ENCODE data around the gene CALHM5.

CALHM5 gene

DNA sequence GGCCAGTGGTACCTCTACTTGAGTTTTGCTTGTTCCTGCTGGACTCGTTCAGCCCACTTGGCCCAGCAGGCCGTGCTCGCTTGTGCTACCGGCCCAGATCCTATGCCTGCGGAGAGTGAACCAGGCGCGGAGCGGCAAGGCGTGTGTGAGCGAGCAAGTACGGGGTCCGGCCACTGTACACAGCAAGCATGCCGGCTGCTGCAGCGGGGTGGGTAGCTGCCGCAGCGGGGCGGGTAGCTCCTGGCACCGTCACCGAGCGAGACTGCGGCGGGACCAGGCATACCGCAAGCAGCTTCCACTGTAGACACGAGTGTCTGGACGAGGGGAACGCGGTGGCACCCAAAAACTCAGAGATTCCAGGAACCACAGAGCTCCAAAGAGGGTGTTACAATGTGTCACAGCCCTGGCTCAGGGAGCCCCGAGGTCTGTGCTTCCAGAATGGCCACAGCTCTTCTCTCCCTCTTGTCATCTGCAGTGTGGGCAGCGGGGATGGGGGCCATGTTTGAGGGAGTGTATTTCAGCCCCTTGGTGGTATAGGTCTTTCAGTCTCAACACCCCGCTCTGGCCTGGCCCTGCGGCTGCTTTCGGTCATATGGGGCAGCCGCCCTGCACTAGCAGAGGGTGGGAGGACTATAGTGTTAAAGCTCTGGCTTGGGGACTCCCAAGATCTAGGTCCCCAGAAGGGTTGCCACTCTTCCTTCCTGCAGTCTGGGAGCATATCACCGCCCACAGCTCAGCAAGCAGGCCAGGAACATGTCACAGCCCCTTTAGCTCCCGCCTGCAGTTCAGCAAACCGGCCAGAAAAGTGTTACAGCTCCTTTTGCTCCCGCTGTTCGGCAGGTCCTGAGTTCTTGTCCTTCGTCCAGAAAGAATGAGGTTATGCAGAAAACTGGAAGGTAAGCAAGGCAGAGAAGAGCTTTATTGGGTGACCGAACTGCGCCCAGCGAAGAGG lies 53.8 kb downstream of the CALHM5 start:
- TF ChIP-seq ZNF565 (CRISPR knock-in tag; conservative IDR thresholded peaks at IDR 0.05; ENCODE audit: low read depth), result no peak
- TF ChIP-seq TCF4 (CRISPR knock-in tag; IDR thresholded peaks at IDR 0.05; ENCODE audit: borderline replicate concordance), result no peak
- no peak for ATAC-seq

DNA sequence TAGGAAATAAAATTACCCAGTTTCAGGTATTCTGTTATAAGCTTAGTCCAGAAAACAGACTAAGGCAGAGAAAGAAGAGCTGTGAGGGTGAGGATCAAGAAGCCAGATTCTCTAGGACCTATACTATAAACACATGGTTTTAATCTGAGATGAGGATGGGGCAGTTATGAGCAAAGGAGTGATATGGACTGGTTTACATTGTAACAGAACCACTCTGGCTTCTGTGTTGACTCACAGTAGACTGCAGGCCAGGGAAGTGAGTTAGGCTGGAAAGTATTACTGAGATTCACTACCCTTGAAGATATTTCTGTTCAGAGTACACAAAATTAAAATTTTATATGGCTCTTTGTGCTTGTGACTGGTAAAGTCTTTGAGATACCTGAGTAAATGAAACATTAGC lies 56.7 kb downstream of the CALHM5 start:
- TF ChIP-seq PPARA (CRISPR knock-in tag; IDR thresholded peaks at IDR 0.05; ENCODE audit: borderline replicate concordance), result no peak
- TF ChIP-seq, protein P1, sequence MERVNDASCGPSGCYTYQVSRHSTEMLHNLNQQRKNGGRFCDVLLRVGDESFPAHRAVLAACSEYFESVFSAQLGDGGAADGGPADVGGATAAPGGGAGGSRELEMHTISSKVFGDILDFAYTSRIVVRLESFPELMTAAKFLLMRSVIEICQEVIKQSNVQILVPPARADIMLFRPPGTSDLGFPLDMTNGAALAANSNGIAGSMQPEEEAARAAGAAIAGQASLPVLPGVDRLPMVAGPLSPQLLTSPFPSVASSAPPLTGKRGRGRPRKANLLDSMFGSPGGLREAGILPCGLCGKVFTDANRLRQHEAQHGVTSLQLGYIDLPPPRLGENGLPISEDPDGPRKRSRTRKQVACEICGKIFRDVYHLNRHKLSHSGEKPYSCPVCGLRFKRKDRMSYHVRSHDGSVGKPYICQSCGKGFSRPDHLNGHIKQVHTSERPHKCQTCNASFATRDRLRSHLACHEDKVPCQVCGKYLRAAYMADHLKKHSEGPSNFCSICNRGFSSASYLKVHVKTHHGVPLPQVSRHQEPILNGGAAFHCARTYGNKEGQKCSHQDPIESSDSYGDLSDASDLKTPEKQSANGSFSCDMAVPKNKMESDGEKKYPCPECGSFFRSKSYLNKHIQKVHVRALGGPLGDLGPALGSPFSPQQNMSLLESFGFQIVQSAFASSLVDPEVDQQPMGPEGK (CRISPR knock-in tag; IDR thresholded peaks at IDR 0.05; ENCODE audit: borderline replicate concordance), result no peak
- no peak for TF ChIP-seq TCF4 (CRISPR knock-in tag; IDR thresholded peaks at IDR 0.05; ENCODE audit: borderline replicate concordance)
- TF ChIP-seq ZFP30 (CRISPR knock-in tag; IDR thresholded peaks at IDR 0.05), result no peak
- TF ChIP-seq ARNTL (CRISPR knock-in tag; IDR thresholded peaks at IDR 0.05; ENCODE audit: borderline replicate concordance, low read depth), result no peak
- TF ChIP-seq SNAI2 (CRISPR knock-in tag; IDR thresholded peaks at IDR 0.05), result no peak
- TF ChIP-seq ZC3H10 (CRISPR knock-in tag; IDR thresholded peaks at IDR 0.05), result no peak
- no peak for TF ChIP-seq ZNF8 (CRISPR knock-in tag; IDR thresholded peaks at IDR 0.05)
- TF ChIP-seq, protein P2, sequence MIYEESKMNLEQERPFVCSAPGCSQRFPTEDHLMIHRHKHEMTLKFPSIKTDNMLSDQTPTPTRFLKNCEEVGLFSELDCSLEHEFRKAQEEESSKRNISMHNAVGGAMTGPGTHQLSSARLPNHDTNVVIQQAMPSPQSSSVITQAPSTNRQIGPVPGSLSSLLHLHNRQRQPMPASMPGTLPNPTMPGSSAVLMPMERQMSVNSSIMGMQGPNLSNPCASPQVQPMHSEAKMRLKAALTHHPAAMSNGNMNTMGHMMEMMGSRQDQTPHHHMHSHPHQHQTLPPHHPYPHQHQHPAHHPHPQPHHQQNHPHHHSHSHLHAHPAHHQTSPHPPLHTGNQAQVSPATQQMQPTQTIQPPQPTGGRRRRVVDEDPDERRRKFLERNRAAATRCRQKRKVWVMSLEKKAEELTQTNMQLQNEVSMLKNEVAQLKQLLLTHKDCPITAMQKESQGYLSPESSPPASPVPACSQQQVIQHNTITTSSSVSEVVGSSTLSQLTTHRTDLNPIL (CRISPR knock-in tag; IDR thresholded peaks at IDR 0.05; ENCODE audit: low read depth), result no peak
- TF ChIP-seq RARB (CRISPR knock-in tag; IDR thresholded peaks at IDR 0.05), result no peak
- no peak for TF ChIP-seq ESRRG (CRISPR knock-in tag; IDR thresholded peaks at IDR 0.05)
- TF ChIP-seq ZNF70 (CRISPR knock-in tag; IDR thresholded peaks at IDR 0.05), result no peak
- TF ChIP-seq, protein P3, sequence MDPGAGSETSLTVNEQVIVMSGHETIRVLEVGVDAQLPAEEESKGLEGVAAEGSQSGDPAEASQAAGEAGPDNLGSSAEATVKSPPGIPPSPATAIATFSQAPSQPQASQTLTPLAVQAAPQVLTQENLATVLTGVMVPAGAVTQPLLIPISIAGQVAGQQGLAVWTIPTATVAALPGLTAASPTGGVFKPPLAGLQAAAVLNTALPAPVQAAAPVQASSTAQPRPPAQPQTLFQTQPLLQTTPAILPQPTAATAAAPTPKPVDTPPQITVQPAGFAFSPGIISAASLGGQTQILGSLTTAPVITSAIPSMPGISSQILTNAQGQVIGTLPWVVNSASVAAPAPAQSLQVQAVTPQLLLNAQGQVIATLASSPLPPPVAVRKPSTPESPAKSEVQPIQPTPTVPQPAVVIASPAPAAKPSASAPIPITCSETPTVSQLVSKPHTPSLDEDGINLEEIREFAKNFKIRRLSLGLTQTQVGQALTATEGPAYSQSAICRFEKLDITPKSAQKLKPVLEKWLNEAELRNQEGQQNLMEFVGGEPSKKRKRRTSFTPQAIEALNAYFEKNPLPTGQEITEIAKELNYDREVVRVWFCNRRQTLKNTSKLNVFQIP (CRISPR knock-in tag; IDR thresholded peaks at IDR 0.05; ENCODE audit: borderline replicate concordance, low read depth), result no peak
- TF ChIP-seq ISL1 (CRISPR knock-in tag; IDR thresholded peaks at IDR 0.05), result no peak
- no peak for TF ChIP-seq OSR1 (CRISPR knock-in tag; IDR thresholded peaks at IDR 0.05)
- TF ChIP-seq GLIS3 (CRISPR knock-in tag; IDR thresholded peaks at IDR 0.05), result no peak
- no peak for TF ChIP-seq ZFP3 (CRISPR knock-in tag; IDR thresholded peaks at IDR 0.05)
- TF ChIP-seq CSDC2 (CRISPR knock-in tag; IDR thresholded peaks at IDR 0.05), result no peak
- TF ChIP-seq, protein P4, sequence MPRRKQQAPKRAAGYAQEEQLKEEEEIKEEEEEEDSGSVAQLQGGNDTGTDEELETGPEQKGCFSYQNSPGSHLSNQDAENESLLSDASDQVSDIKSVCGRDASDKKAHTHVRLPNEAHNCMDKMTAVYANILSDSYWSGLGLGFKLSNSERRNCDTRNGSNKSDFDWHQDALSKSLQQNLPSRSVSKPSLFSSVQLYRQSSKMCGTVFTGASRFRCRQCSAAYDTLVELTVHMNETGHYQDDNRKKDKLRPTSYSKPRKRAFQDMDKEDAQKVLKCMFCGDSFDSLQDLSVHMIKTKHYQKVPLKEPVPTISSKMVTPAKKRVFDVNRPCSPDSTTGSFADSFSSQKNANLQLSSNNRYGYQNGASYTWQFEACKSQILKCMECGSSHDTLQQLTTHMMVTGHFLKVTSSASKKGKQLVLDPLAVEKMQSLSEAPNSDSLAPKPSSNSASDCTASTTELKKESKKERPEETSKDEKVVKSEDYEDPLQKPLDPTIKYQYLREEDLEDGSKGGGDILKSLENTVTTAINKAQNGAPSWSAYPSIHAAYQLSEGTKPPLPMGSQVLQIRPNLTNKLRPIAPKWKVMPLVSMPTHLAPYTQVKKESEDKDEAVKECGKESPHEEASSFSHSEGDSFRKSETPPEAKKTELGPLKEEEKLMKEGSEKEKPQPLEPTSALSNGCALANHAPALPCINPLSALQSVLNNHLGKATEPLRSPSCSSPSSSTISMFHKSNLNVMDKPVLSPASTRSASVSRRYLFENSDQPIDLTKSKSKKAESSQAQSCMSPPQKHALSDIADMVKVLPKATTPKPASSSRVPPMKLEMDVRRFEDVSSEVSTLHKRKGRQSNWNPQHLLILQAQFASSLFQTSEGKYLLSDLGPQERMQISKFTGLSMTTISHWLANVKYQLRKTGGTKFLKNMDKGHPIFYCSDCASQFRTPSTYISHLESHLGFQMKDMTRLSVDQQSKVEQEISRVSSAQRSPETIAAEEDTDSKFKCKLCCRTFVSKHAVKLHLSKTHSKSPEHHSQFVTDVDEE (CRISPR knock-in tag; IDR thresholded peaks at IDR 0.05), result no peak
- no peak for TF ChIP-seq BACH2 (CRISPR knock-in tag; IDR thresholded peaks at IDR 0.05; ENCODE audit: borderline replicate concordance)
- ATAC-seq, result no peak

DNA sequence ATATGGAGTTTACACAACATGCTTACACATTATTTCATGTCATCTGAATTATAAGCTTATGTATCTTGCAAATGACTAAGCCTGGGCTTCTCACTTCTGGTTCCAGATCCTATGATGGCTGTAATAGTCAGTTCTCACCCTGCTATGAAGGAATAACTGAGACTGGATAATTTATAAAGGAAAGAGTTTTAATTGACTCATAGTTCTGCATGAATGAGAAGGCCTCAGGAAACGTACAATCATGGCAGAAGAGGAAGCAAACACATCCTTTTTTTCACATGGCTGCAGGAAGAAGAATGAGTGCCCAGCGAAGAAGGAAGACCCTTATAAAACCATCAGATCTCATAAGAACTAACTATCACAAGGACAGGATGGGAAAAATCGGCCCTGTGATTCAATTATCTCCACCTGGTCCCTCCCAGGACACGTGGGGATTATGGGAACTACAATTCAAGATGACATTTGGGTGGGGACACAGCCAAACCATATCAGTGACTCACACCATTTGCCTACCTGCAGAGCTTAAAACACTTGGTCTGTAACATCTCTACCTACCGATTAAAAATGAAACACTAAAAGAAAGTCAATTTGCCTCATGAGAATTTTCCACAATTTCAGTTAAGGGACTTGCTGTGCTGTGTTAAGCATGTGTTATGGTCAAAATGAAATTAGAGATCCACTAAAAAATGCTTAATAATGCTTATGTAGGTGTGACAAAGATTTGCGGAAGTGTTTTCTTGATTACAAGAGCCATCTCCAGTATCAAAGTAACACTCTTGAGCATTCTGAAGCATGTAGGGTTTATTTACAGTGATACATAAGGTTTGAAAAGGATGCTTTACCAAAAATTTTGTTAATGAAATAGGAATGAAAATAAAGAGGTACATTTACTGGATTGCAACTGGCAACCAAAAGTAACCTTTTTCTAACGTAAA lies 57.6 kb downstream of the CALHM5 start:
- no peak for ATAC-seq
- TF ChIP-seq, protein P4 (CRISPR knock-in tag; IDR thresholded peaks at IDR 0.05), result no peak
- TF ChIP-seq, protein P3 (CRISPR knock-in tag; IDR thresholded peaks at IDR 0.05; ENCODE audit: borderline replicate concordance, low read depth), result no peak
- TF ChIP-seq BACH2 (CRISPR knock-in tag; IDR thresholded peaks at IDR 0.05; ENCODE audit: borderline replicate concordance) (no peak), OSR1 (CRISPR knock-in tag; IDR thresholded peaks at IDR 0.05) (no peak)
- TF ChIP-seq, protein P5, sequence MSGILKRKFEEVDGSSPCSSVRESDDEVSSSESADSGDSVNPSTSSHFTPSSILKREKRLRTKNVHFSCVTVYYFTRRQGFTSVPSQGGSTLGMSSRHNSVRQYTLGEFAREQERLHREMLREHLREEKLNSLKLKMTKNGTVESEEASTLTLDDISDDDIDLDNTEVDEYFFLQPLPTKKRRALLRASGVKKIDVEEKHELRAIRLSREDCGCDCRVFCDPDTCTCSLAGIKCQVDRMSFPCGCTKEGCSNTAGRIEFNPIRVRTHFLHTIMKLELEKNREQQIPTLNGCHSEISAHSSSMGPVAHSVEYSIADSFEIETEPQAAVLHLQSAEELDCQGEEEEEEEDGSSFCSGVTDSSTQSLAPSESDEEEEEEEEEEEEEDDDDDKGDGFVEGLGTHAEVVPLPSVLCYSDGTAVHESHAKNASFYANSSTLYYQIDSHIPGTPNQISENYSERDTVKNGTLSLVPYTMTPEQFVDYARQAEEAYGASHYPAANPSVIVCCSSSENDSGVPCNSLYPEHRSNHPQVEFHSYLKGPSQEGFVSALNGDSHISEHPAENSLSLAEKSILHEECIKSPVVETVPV (CRISPR knock-in tag; IDR thresholded peaks at IDR 0.05), result no peak

Data from SK-N-SH treated with all-trans-retinoic acid at 6 μM for 48 hours (cell line).